ENCODE data around the gene DIDO1.
A peak's percentile ranks its signal among the peaks of the same experiment; 100 is the strongest.

DIDO1 gene

DNA sequence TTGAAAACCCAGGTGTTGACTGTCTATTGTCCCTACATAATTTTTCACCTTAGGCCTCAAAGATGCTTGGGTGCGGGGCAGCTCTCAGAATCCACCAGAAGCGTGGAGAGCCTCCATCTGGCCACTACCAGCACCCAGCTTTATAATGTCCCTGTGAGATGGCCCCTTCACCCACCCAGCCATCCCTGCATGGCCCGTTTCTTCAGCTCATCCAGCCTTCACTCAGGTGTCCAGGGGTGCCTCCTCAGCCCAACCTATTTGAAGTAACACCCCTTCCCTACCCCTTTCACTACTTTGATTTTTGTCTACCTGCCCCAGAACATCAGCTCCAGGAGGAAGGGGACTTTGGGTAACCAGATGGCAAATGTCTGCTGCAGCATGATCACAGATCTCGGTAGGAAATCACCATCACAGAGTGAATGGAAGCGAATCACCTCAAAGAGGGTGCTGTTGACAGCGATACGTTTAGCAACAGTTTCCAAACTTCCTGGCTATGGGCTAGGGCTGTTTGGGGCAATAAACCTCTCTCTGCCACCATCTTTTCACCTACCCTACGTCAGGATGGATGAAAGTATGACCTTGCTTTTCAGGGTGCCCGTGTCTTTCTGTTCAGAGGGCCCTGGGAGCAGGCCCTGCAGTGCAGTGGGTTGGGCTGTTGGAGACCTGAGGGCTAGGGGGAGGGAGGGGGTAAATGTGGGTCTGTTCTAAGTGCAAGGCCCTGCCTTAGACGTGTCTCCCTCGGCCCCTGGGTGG is 25.0 kb upstream of the DIDO1 start:
- no peak for DNase-seq (ENCODE audit: low read depth in 3 of 3)

DNA sequence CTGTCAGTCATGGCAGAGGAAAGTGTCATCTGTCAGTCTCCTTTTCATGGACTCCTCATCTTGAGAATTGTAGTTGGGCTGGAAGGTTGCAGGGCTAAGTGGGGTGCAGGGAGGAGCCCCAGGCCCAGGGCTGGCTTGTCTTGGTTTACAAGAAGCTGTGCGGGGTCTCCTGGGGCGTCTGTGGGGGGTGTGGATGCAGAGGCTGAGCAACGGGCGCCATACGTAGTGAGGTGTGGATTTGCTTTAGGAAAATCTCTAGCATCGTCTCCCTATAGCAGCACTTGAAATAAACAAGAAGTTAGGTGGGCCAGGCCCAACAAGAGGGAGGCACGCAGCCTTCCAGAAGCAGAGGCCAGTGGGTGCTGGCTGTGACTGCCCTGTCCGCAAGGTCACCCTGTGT is 24.4 kb upstream of the DIDO1 start:
- no peak for DNase-seq (ENCODE audit: low read depth in 3 of 3)

DNA sequence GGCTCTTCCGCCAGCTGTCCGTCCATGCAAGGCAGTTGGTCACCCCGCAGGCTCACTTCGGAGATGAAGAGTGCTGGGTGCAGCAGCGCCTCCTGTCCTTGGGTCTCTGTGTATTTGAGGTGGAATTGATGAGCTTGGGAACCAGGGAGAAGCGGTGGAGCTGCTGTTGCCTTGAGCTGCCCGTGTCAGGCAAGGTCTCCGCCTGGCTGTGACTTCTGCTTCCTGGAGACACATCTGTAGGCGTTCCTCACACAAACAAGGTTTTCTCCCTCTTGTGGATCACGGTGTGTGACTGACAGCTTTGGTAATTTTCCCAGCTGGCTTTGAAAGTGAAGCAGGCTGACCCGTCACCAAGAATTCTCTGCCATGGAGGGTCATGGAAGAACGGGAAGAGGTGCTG is 23.7 kb upstream of the DIDO1 start:
- DNase-seq (ENCODE audit: low read depth in 3 of 3), result no peak

DNA sequence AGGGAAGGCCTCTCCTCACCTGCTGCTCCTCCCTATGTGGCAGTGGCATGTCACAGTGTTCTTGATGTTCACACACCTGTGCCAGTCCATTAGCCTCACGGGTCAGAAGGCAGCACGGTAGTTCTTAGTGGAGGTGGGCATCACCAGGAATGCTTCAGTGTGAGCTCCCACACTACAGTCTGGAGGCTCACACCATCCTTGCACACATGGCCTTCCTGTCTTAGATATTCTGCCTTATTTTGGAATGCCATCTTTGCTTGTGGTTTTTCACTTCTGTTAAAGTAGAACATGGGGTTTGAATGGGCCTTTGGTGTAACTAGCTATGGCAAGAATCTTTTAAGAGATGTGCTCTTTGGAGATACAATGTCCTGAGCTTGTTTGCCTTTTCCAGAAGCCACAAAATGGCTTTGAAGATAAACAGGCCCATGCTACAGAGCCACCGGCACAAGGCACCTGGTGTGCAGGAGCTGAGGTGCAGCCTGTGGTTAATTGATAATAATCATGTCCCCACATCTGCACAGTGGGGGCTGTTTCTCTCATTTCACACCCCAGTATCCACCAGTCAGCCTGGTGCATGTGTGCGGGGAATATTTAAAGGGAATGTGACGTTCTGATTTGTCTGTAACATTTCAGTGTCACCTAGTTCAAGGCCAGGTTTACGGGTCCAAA is 23.0 kb upstream of the DIDO1 start:
- DNase-seq (ENCODE audit: low read depth in 3 of 3), result no peak

DNA sequence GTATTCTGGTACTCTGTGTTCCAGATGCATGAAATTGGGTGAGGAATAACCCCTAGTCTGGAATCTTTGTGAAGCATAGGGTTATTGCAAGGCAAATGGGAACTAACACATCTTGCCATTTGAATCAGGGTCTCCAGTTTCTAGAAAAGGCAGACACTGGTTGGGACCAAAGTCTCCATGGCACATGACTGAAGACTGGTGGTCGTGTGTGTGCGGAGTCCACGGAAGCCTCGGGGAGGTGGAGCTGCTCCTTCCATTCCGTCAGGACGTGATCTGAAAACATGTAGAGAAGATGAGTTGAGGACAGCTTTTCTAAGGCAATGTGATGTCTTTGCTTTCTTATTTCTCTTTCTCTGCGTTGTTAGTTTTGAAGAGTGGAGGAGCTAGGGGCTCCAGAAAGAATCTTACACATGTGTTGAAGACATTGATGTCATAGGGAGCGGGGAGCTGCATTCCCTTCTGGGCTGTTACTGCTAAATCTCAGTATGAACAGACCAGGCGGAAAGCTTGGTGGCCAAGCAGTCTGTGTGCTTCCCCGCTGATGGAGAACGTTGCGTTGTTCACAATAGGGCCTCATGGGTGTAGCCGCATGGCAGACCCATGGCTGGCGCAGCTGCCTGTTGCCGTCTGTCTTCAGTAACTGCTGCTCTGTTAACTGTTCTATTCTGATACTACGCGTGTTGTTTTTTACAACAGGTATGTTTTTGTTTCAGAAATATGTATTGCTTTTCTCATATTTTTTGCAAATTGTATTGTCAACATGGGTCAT is 21.4 kb upstream of the DIDO1 start:
- DNase-seq (ENCODE audit: low read depth in 3 of 3), result no peak

DNA sequence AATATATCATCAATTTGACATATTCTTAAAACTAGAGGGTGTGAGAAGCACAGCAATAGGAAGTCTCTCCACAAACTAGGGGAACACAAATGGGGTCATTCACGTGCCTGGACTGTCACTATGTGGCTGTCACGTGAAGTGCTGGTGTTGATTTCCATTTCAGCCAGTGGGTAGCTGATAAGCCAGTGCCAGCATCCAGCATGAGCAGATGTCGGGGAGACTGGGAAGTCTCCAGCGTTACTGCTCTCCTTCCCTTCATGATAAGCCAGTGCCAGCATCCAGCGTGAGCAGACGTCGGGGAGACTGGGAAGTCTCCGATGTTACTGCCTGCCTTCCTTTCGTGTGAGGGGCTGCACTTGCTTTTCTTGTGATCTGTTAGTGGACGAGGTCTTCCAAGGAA is 20.6 kb upstream of the DIDO1 start:
- no peak for DNase-seq (ENCODE audit: low read depth in 3 of 3)

DNA sequence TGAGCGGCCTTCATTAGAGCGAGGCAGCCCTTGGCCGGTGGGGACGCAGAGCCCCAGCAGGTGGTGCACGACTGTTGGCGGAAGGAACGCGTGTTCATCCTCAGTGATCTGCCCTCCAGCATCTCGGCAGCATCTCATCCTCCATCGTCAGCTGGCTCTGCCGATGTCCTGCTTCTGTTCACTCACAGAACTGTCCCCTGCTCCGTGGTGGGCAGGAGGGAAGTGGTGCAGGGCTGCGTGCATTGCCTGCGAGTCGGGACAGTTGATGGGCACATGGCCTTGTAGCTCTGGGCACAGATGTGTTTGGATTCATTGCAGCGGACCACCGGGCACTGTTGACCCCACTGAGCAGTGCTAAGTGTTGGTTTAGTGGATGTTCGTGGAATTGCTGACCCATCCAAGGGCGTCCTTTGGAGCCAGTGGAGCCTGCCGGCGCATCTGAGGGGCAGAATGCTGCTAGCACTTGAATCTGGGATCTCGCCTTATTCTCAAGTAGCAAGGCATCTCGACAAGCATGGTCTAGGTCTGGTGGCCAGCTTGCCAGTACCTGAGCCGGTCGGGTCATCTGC is 19.6 kb upstream of the DIDO1 start:
- DNase-seq (ENCODE audit: low read depth in 3 of 3), result no peak

DNA sequence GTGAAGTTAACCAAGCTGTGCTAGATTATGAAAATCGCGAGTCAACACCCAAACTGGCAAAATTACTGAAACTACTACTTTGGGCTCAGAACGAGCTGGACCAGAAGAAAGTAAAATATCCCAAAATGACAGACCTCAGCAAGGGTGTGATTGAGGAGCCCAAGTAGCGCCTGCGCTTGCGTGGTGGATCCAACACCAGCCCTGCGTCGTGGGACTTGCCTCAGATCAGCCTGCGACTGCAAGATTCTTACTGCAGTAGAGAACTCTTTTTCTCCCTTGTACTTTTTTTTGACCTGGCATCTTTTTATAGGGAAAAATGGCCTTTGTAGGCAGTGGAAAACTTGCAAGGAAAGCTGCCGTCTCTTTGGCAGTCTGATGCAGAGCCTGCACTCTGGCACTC is 18.4 kb upstream of the DIDO1 start:
- DNase-seq (ENCODE audit: low read depth in 3 of 3), result no peak

DNA sequence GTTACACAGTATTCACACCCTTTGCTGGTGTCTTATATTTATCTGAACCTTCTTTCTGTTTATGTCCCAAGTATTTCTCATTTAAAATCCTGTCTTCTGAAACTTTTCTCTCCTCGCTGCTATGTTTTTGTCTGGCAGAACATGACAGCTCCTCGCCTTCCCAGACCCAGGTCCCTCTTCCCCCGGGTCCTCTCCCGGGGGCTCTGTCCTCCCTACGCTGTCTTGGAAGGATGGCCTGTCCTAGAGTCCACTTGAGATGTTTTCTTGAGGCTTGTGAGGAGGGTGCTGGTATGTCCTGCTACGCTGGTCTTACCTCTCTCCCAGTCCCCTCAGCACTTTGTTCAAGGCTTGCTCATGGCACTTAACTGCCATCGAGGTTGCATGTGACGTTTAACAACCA is 17.9 kb upstream of the DIDO1 start:
- no peak for DNase-seq (ENCODE audit: low read depth in 3 of 3)

DNA sequence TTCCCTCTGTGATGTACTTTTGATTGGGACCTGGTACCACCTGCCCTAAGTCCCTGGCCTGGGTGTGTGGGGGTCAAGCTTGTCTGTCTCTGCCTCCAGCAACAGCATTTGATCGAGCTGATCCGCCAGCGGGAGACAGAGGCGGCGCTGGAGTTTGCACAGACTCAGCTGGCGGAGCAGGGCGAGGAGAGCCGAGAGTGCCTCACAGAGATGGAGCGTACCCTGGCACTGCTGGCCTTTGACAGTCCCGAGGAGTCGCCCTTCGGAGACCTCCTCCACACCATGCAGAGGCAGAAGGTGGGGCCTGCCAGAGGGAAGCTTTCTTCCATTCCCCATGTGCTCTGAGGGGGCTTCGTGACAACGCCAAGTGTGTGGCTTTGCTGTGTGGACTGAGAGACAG is 17.1 kb upstream of the DIDO1 start:
- no peak for DNase-seq (ENCODE audit: low read depth in 3 of 3)

DNA sequence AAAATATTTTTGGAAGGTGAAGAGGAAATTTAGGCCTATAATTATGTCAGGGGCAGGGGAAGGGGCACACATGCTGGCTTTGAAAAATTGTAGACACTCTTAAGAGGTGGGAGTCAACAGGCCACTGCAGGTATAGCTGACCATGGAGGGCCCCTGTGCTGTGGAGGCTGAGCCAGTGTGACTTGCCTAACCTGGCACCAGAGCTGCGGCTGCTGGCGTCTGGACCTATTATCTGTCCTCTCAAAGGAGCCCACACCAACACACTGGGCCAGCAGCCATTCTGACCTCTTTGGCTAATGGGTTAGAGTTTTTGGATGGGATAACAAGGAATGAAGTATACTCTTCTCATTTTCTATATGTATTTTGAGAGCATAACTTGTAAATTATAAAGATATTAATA is 16.2 kb upstream of the DIDO1 start:
- DNase-seq (ENCODE audit: low read depth in 3 of 3), result no peak

DNA sequence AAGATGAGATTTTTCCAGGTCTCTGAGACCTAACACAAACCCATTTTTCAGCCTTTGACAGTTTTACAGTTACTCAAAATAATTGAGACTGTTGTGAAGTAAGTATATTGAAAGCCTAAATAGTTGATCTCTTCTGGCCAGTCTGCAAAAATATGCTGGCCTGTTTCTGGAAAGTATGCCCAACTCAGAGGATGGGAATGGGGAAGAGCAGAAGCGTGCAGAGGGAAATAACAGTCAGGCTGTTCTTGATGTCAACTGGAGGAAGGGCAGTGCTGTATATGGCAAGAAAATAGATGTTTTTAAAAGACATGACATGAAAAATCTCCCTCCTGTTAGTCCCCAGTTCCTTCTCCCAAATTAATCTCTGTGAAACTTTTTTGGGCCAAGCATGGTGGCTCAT is 15.5 kb upstream of the DIDO1 start:
- no peak for DNase-seq (ENCODE audit: low read depth in 3 of 3)

DNA sequence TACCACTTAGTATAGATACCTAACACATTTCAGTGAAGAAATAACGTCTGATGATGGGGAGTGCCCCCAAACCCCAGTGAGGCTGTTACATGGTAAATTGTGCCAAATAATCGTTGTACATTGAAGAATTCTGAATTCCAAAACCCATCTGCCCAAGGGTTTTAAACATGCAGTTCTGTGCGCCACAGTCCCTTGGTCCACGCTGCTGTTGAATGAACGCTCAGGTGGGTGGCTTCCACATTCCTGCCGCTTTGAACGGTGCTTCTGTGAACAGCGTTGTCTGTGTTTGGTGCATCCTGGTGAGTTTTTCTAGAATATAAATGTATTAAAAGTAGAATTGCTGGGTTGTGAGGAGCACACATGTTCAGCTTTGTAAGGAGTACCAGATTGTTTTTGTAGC is 14.6 kb upstream of the DIDO1 start:
- DNase-seq (ENCODE audit: low read depth in 3 of 3), result no peak

DNA sequence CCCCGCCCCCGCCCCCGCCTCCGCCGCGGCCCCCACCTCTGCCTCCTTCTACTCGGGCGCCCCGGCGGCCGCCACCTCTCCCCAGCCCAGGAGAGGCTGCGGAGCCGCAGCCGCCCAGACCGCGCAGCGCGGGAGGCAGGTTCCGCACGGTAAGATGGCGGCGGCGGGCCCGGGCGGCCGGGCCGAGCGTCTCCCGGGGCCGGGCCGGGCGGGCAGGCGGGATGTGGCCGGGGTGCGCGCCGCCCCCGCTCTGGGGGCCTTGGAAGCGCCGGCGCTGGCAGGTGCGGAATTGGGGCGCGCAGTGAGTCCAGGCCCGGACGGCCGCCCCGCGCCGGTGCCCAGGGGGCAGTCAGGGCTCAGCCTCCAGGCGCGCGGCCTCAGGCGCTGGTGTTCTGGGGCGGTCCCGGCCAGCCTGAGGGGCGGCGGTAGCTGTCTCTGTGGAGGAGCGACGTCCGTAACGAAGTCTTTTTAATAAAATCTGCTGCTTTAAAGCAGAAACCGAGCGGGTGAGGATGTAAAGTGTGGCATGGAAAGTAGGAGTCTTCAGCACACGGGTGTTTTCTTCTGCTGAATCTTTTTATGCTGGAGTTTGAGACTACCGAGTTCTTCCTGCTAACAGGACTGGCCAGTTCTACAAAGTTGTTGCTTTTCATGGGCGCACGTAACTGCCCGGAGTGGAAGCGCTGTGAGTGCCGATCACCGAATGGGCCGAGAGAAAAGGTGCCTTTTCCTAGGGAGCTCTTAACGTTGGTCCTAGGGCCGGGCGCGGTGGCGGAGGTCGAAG is 12.0 kb upstream of the DIDO1 start, which contains the start of gene GID8:
Gene GID8 (plus strand): TSS at position 43 of the 784 bp plus-strand sequence. CDS start 3,356 bp downstream, outside the sequence.
- DNase-seq (ENCODE audit: low read depth in 3 of 3), result no peak

DNA sequence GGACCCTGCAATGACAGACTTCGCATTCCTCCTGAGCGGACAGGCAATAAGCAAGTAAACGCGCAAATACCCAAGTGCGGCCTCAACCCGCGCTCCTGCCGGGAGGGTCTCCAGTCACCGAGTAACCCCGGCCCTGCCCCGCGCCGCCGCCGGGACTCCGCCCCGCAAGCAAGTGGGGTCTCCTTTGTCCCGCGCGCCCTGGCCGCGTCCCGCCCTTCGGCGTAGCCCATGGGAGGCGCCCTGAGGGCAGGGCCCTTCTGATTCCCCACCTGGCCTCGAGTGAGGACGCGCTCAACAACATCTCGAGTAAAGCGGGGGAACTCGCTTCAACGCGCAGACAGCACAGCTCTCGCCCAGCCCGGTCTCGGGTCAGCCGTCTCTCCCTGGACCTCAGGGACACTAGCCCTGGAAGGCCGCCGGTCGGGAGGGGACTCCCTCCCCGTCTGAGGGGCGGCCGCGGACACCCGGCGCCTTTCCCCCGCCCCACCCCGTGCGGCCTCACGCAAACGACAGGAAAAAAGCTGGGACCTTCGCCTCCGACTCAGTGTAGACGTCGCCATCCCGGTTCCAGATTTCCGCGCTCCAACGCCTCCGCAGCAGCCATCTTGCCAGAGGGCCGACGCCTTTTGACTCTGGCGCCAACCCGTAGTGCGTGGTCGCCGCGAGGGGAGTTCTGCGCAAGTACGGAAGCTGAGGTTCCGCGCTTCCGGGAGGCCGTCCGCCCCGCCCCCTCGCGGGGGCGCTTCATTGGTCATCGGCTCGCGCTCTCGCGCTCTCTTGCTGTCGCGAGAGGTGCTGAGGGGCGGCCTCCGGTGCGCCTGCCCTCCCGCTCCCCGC is 11.2 kb upstream of the DIDO1 start:
- peak; percentile 93 to 95 (median 95) for DNase-seq (ENCODE audit: low read depth in 3 of 3)

DNA sequence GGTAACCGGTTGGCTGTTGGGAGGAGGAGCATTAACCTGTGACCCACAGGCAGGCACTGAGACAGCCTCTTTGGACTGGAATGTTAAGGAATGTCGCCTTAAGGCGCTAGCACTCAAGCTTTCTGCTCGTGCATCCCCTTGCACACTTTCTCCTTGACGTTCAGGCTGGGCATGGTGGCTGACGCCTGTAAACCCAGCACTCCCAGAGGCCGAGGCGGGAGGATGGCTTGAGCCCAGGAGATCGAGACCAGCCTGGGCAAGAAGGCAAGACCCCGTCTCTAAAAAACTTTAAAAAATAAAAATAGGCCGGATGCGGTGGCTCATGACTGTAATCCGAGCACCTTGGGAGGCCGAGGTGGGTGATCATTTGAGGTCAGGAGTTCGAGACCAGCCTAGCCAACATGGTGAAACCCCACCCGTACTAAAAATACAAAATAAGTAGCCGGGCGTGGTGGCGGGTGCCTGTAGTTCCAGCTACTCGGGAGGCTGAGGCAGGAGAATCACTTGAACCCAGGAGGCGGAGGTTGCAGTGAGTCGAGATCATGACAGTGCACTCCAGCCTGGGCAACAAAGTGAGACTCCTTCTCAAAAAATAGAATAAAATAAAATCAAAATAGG is 9.8 kb upstream of the DIDO1 start:
- no peak for DNase-seq (ENCODE audit: low read depth in 3 of 3)

DNA sequence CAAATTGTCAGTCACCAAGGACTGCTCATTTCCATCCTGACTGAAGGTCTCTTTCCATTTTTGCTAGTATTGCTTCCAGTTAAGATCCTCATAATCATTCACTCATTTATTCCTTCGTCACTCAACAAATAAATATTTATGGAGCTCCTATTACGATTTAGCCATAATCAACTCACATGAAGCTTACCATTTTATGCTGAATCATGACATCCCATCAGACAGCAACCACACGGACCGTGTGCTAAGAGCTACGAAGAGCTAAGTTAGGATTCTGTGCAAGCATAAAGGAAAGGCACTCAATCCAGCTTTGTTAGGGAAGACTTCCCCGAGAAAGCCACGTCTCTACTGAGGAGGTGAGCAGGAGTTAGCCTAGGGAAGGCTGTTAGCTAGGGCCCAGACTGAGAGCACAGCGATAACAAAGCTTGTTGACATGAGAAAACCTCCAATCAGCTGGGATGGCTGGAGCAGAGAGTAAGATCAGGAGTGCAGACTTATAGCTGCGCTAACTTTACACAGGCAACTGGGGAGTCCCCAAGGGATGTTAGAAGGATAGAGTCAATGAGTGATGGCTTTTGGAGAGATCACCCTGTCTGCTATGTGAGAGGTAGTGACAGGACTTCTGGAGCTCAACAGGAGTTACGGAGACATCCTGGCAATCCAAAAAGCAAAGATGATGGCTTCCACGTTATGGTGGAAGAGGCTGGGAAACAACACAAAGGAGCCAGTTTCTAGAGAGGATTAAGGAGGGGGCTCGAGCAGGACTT is 9.1 kb upstream of the DIDO1 start:
- no peak for DNase-seq (ENCODE audit: low read depth in 3 of 3)

DNA sequence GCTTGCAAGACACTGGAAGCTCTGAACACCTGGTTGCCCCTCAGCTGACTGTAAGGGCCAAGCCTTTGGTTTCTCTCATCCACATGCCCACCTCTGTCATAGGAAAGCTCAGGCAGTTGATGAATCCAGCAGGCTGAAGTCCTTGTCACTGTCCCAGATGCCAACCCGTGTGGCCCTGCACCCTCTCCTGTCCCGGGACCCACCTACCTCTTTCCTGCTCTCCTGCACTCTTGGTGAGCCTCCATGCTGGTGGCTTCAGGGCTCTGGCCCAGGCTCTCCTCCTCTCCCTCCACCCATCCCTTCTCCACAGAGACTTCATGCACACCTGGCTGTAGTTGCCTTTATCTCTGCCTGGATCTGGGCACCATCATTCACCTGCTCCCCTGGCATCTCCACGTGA is 7.7 kb upstream of the DIDO1 start:
- no peak for DNase-seq (ENCODE audit: low read depth in 3 of 3)

DNA sequence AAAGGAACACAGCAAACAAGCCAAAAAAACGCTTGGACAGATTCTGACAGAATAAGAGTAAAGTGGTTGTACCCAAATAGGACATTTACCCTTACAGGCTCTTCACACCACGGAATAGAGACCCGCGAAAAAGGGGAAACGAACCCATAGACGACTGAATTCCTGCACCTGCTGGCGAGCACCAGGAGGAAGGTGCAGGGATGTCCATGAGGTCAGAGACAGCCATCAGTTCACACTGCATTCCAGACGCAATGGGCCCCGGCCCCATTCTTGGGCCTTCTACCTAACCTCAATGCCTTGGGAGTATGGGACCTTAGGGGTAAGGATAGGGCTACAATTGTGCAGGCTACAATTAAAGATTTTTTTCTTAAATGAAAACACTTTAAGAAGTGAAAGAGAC is 5.2 kb upstream of the DIDO1 start:
- DNase-seq (ENCODE audit: low read depth in 3 of 3), result no peak

Measured in stimulated activated CD4-positive, alpha-beta T cell treated with anti-CD3 and anti-CD28 coated beads, TNF-alpha, amount 100 ng/mL, for 24 hours (primary cell).